HG03521 (cell line): ENCODE results near the gene KIF26A.

ENCODE experiments used
- ATAC-seq: cut with Tn5 transposase; IDR thresholded peaks from one replicate; pipeline ENCODE4 v1.9.1; 2021; ENCODE audit warnings: mild to moderate bottlenecking, moderate library complexity; ENCODE audit not compliant: unreplicated experiment

KIF26A gene

GRCh38 chr14:104112609-104113571 lies 25.5 kb upstream of the KIF26A start:
- no peak for ATAC-seq

DNA sequence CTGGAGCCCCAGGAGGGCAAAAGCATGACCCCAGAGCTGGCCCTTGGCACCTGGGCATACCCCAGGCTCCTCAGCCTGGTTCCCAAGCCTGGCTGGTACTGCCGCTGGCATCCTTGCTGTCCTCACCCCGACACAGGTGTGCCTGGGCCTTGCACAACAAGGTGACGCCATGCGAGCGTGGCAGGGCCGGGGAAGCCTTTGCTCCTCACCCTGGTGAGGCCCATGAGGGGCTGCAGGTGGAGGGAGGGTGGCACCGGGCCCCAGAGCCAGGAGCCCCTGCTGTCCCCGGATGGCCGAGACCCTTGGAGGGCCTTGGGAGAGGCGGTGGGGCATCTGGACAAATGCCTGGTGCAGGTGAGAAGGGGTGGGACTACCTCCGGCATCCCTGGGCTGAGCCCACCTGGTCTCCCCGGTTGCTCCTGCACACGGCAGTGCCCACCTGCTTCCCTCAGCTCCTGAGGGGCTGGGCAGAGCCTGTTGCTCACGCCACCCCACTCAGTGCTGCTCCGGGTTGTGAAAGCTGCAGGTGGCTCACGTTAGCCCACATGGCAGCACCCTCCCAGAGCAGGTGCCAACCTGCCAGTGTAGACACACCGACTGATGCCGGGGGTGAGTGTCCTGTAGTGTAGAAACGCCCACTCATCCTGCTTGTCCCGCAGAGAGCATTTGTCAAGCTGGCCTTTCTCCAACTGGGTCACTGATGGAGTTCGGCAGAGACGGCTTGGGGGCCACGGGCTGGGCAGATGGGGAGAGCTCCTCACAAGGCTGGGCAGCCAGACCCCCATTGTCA lies 24.6 kb upstream of the KIF26A start:
- ATAC-seq = no peak

- no peak for ATAC-seq
These were observed 23.8 kb upstream of the KIF26A start for GRCh38 chr14:104114421-104115130.

DNA sequence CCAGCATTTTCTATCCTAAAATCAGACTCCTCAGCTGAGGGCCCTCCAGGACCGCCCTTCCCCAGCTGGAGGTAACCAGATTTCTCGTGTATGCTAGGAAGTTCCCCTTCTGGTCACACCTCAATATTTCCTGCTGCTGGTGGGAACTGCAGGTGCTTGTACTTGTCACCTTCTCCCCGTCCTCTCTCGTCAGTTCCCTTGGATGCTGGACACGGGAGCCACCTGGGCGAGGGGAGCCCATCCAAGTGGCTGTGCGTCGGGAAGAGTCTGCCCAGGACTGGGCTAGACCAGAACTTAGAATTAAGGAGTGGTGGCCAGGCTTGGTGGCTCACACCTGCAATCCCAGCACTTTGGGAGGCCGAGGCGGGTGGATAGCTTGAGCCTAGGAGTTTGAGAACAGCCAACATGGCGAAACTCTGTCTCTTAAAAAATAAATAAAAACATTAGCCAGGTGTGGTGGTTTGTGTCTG lies 23.2 kb upstream of the KIF26A start:
- no peak for ATAC-seq

DNA sequence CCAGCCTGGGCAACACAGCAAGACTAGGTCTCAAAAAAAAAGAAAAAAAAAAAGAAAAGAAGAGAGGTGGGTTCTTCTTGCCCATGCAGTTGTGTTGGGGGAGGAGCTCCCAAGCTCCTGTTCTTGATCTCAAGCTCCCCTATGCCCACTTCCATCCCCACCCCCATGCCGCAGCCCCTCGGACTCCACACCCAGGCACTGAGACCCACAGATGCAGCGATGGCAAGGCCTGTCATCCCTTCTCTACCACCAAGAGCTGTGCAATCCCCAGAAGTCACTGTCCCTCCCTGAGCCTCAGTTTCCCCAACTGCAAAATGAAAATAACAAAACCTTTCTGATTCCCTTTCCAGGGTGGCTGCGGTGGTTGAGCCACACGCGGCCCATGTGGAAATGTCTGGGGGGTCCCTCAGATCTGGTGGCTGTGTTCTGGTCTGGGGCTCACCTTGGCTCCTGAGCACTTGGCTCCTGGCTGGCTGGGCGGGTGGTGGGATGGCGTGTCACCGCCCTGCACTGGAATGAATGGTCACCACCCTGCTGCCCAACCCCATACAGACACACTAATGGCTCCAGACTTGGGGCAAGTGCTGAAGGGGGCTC lies 22.6 kb upstream of the KIF26A start:
- no peak for ATAC-seq

GRCh38 chr14:104116288-104116755 lies 22.1 kb upstream of the KIF26A start:
- ATAC-seq = no peak

- no peak for ATAC-seq
These were observed 21.5 kb upstream of the KIF26A start for GRCh38 chr14:104116756-104117340.

DNA sequence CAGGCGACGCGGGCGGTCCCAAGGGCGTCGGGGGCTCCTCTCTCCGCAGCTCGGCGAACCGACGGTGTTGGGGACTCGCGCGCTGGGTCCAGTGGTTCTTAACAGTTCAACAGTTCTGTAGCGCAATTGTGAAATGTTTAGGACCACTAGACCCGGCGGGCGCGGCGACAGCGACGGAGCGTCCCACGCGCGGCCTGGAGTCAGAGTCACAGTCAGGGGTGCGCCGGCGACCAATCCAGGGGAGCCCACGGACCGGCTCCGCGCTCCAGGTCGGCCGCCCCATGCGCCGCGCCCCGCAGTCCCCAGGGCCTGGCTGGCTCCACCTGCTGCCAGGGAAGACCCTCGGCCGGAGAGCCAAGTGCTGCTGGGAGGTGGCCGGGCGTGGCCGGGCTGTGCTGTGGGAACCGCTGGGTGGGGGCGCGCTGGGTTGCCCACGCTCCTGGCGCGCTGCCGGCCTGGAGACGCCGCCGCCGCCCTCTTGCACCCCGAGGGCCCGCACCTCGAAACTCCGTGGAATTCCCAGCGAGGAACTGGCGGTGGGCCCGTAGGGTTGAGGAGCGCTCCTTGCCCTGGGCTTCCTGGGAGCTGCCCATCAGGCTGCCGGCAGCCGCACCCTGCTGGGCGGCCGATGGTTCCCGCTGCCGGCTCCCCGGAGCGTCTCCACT lies 20.9 kb upstream of the KIF26A start:
- no peak for ATAC-seq

GRCh38 chr14:104118006-104118844 lies 20.2 kb upstream of the KIF26A start:
- no peak for ATAC-seq

DNA sequence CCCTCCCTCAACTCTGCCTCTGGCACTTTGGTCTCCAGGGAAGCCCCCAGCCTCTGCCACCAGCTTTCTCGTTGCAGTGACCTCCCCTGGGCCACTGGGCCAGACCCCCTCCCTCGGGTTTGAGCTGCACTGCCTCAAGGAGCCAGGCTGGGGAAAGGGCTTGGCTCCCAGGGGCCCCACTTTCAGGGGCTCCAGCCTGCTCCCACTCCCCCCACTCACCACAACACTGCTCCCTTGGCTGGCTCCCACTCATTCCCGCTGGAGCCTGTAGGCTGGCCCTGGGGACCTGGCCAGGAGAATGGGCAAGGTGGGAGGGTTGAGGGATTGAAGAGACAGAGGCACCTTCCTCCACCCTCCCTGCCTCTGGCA lies 19.3 kb upstream of the KIF26A start:
- ATAC-seq = no peak

DNA sequence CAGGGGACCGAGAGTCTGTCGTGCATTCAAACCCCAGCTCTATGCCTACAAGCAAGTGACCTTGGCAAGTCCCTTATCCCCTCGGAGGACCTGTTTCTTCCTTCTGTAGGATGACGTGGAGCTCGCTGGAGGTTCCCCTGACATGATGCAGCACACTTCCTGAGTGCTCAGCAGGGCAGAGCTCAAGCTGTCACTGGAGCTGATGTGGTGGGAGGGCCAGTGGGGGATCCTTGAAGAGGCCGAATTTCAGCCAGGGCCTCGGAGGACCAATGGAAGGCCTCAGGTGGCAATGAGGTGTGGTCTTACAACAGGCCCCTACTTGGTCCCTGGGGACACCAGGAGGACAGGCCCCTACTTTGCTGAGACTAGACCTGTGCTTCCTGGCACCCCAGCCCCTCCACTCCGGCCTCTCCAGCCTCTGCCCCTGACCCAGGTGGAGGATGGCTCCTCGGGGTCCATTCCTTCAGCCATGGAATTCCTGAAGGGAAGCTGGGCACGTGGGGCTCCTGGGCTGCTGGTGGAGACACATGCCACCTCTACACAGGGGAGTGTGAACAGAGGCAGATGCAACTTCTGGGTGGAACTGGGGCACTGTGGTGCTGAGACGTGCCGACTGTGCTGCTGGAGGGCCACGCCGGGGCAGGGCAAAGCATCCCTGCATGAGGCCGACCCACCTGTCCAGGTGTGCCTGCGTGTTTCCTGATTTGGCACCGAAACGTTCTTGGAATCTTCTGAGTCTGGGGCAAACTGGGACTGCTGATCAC lies 18.7 kb upstream of the KIF26A start:
- ATAC-seq = no peak

DNA sequence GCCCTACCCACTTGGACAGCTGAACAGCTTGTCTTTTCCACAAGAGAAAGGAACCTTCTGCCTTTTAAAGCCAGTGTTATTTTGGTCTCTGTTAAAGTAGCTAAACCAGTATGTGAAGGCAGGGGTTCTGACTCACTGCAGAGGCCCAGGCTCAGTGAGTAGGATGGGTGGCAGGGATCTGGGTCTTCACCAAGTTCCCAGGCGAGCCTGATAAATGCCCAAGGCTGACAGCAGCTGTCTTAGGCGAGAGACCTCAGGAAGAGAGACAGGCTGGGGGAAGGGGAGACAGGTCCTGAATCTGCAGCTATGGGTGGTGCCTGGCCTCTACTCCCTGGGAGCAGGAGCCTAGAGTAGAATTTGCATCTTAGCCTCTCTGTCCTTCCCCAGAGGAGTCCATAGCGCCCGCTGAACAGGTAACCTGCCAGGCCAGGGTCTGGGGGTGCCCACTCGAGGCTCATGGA lies 18.1 kb upstream of the KIF26A start:
- ATAC-seq = no peak

DNA sequence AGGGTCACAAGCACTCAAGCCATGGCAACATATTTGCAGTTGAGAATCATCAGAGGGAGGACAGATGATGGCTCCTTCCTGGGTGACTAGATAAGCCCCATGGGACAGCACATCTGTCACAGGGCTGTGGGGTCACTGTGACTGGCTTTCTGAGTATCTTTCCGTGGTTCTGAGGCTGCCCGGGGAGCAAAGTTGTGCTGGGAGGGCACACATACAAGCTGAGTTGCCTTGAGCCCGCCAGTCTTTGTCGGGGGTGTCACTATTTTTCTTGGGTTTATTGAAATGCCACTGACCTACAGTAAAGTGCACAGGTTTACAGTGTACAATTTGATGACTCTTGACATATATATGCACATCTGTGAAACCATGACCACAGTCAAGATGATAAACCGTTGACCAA lies 17.2 kb upstream of the KIF26A start:
- no peak for ATAC-seq

DNA sequence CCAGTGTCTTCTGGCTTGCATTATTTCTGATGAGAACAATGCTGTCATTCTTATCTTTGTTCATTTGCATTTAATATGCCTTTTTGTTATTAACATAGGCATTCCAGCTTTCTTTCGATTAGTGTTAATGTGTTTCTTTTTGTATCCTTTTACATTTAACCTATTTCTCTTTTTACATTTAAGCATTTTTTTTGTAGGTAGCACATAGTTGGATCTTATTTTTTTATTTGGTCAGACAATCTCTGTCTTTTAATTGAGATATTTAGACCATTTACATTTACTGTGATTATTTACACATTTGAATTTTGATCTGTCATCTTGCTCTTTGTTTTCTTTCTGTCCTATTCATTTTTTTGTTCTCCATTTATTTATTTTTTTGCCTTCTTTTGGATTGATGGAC lies 14.5 kb upstream of the KIF26A start:
- no peak for ATAC-seq

- ATAC-seq = no peak
These were observed 13.4 kb upstream of the KIF26A start for GRCh38 chr14:104125011-104125410.

GRCh38 chr14:104126753-104127152 lies 11.6 kb upstream of the KIF26A start:
- no peak for ATAC-seq

DNA sequence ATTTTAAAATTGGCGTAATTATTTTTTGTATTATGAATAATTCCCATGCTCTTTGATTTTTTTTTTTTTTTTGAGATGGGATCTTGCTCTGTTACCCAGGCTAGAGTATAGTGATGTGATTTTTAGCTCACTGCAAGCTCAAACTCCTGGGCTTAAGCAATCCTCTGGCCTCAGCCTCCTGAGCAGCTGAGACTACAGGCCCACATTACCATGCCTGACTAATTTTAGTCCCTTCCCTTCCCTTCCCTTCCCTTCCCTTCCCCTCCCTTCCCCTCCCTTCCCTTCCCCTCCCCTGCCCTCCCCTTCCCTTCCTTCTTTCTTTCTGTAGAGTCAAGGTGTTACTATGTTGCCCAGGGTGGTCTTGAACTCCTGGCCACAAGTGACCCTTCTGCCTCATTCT lies 9.4 kb upstream of the KIF26A start:
- ATAC-seq = no peak

GRCh38 chr14:104129556-104129955 lies 8.8 kb upstream of the KIF26A start:
- no peak for ATAC-seq
